ENCODE data around the gene IQSEC3. TPM values are rescaled to one million over a fixed set of nuclear protein-coding genes. Genes with fewer than 3 reads are reported as not detected.
"Not testable (repeated sequence)": the region's sequence is repeated elsewhere in the genome, so short reads cannot be mapped to it uniquely, and the experiment has no call there.

IQSEC3 gene
- total and polyA plus RNA-seq, 5 donors: 1.3 to 3.6 (median 1.5) TPM

- peak in 1 of 3 donors; percentile 25 for DNase-seq
- WGBS: 89% methylated on average over 12 of the region's 12 CpGs
- Histone ChIP-seq H3K27me3 (ENCODE audit: control insufficient read depth, insufficient read depth) (no peaks in the 10 kb centered on the region), H3K9me3 (ENCODE audit: control insufficient read depth, low read length) (no peaks in the 10 kb centered on the region), H3K4me1 (ENCODE audit: control insufficient read depth, insufficient read depth, low read length) (no peaks in the 10 kb centered on the region), H3K27ac (ENCODE audit: low read length) (no peak overlapping the region), H3K4me3 (ENCODE audit: low read length) (no peak overlapping the region)
- no peak for ATAC-seq
- intact Hi-C loops (cut with DNase I): no loop called here
Measured at GRCh38 chr12:131008-131407, 64.4 kb downstream of the IQSEC3 start.

GRCh38 chr12:131732-132495 lies 65.3 kb downstream of the IQSEC3 start:
- no peak for ATAC-seq
- Histone ChIP-seq H3K4me1 (ENCODE audit: control insufficient read depth, insufficient read depth, low read length) (no peaks in the 10 kb centered on the region), H3K27me3 (ENCODE audit: control insufficient read depth, insufficient read depth) (no peaks in the 10 kb centered on the region), H3K4me3 (ENCODE audit: low read length) (no peak overlapping the region), H3K9me3 (ENCODE audit: control insufficient read depth, low read length) (no peaks in the 10 kb centered on the region), H3K27ac (ENCODE audit: low read length) (no peak overlapping the region)
- WGBS: 74% methylated on average over 12 of the region's 12 CpGs
- intact Hi-C loops (cut with DNase I): no loop called here
- DNase-seq: peak in 1 of 3 donors; percentile 19

GRCh38 chr12:133616-134232 lies 67.2 kb downstream of the IQSEC3 start:
- H3K27ac ChIP-seq (ENCODE audit: low read length); H3K9me3 ChIP-seq (ENCODE audit: control insufficient read depth, low read length); DNase-seq; H3K27me3 ChIP-seq (ENCODE audit: control insufficient read depth, insufficient read depth); H3K4me1 ChIP-seq (ENCODE audit: control insufficient read depth, insufficient read depth, low read length); H3K4me3 ChIP-seq (ENCODE audit: low read length); ATAC-seq; intact Hi-C loops (cut with DNase I): not testable (repeated sequence)
- WGBS: 61% methylated on average over 7 of the region's 7 CpGs

DNA sequence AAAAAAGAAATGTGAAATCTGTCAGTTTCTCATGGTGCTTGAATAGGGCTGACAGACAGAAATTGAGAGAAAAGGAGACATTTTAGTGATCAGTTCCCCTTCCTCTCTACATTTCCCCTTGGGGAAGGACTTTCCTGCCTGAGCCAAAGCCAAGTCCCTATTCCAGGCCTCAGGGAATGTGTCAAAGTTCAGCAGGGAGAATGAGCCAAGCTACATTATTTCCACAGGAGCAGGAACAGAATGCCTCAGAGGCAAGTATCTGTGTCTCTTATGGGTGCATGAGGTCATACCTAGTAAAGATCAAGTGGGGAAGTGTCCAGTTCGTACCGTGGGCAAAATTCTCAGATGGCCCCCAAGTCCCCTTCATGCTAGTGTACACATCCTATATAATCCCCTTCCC lies 68.6 kb downstream of the IQSEC3 start:
- H3K27ac ChIP-seq (ENCODE audit: low read length): no peak overlapping the region
- no peak for DNase-seq
- no peaks in the 10 kb centered on the region for H3K27me3 ChIP-seq (ENCODE audit: control insufficient read depth, insufficient read depth)
- intact Hi-C loops (cut with DNase I): no loop called here
- no peaks in the 10 kb centered on the region for H3K9me3 ChIP-seq (ENCODE audit: control insufficient read depth, low read length)
- no peaks in the 10 kb centered on the region for H3K4me1 ChIP-seq (ENCODE audit: control insufficient read depth, insufficient read depth, low read length)
- 55% methylated on average over 2 of the region's 2 CpGs for WGBS
- H3K4me3 ChIP-seq (ENCODE audit: low read length): no peak overlapping the region
- no peak for ATAC-seq

GRCh38 chr12:138171-138897 lies 71.8 kb downstream of the IQSEC3 start:
- Histone ChIP-seq H3K4me3 (ENCODE audit: low read length) (peak overlapping the region; percentile 7), H3K9me3 (ENCODE audit: control insufficient read depth, low read length) (no peaks in the 10 kb centered on the region), H3K27ac (ENCODE audit: low read length) (no peak overlapping the region), H3K4me1 (ENCODE audit: control insufficient read depth, insufficient read depth, low read length) (no peaks in the 10 kb centered on the region), H3K27me3 (ENCODE audit: control insufficient read depth, insufficient read depth) (no peaks in the 10 kb centered on the region)
- intact Hi-C loops (cut with DNase I): no loop called here
- WGBS: 72% methylated on average over 64 of the region's 64 CpGs
- ATAC-seq: no peak
- peak in 1 of 3 donors; percentile 41 for DNase-seq

DNA sequence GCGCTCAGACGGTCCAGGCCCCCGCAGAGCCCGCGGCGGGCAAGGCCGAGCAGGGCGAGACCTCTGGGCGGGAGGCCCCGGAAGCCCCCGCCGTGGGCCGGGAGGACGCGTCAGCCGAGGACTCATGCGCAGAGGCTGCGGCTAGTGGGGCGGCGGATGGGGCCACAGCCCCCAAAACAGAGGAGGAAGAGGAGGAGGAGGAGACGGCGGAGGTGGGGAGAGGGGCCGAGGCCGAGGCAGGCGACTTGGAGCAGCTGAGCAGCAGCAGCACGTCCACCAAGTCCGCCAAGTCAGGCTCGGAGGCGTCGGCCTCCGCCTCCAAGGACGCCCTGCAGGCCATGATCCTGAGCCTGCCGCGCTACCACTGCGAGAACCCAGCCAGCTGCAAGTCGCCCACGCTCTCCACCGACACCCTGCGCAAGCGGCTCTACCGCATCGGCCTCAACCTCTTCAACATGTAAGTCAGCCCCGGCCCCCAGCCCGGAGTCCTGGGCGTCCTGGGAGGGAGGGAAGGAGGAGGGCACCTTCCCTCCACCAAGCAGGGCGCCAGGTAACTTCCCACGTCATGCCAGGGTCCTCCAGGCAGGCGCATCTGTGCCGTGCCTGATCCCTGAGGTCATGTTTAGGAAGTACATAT lies 72.4 kb downstream of the IQSEC3 start:
- no peaks in the 10 kb centered on the region for H3K27me3 ChIP-seq (ENCODE audit: control insufficient read depth, insufficient read depth)
- no peak overlapping the region for H3K27ac ChIP-seq (ENCODE audit: low read length)
- 13% methylated on average over 49 of the region's 49 CpGs for WGBS

GRCh38 chr12:139585-139984 lies 73.0 kb downstream of the IQSEC3 start:
- peak overlapping the region; percentile 7 for H3K4me3 ChIP-seq (ENCODE audit: low read length)
- peak; percentile 27 to 35 for ATAC-seq
- no peaks in the 10 kb centered on the region for H3K27me3 ChIP-seq (ENCODE audit: control insufficient read depth, insufficient read depth)

More for the DNA sequence above, 72.4 kb downstream of the IQSEC3 start:
- DNase-seq: peak; percentile 41 to 79 (median 68)
- ATAC-seq: peak; percentile 53
- Histone ChIP-seq H3K4me1 (ENCODE audit: control insufficient read depth, insufficient read depth, low read length) (no peaks in the 10 kb centered on the region), H3K9me3 (ENCODE audit: control insufficient read depth, low read length) (no peaks in the 10 kb centered on the region), H3K4me3 (ENCODE audit: low read length) (peak overlapping the region; percentile 7)
- intact Hi-C loops (cut with DNase I): no loop called here

DNA sequence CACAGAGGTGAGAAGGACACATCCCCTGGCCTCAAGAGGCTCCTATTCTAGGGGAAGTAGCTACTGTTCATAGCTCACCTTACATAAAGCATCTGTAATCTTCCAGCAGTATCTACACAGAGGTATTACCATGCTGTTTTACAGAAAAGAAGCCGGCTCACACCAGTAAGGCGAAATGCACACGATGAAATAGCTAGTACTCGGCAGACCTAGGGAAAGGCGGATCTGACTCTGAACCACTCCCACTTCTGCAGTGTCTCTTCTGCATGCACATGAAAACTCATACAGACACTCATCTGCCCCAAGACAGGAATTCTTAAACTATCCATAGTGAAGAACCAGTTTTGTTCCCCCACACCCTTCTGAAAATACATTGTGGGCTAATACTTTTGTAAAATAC lies 73.6 kb downstream of the IQSEC3 start:
- no peak for DNase-seq
- no peaks in the 10 kb centered on the region for H3K9me3 ChIP-seq (ENCODE audit: control insufficient read depth, low read length)
- no peak for ATAC-seq
- WGBS: 70% methylated on average over 5 of the region's 5 CpGs
- H3K27ac ChIP-seq (ENCODE audit: low read length): no peak overlapping the region
- intact Hi-C loops (cut with DNase I): no loop called here
- no peaks in the 10 kb centered on the region for H3K27me3 ChIP-seq (ENCODE audit: control insufficient read depth, insufficient read depth)
- no peak overlapping the region for H3K4me3 ChIP-seq (ENCODE audit: low read length)
- no peaks in the 10 kb centered on the region for H3K4me1 ChIP-seq (ENCODE audit: control insufficient read depth, insufficient read depth, low read length)

More at GRCh38 chr12:139585-139984, 73.0 kb downstream of the IQSEC3 start:
- no peaks in the 10 kb centered on the region for H3K4me1 ChIP-seq (ENCODE audit: control insufficient read depth, insufficient read depth, low read length)
- no peaks in the 10 kb centered on the region for H3K9me3 ChIP-seq (ENCODE audit: control insufficient read depth, low read length)
- intact Hi-C loops (cut with DNase I): no loop called here
- DNase-seq: peak in 1 of 3 donors; percentile 45
- no peak overlapping the region for H3K27ac ChIP-seq (ENCODE audit: low read length)
- 11% methylated on average over 14 of the region's 14 CpGs for WGBS

- Histone ChIP-seq H3K4me1 (ENCODE audit: control insufficient read depth, insufficient read depth, low read length) (no peaks in the 10 kb centered on the region), H3K27ac (ENCODE audit: low read length) (no peak overlapping the region), H3K4me3 (ENCODE audit: low read length) (no peak overlapping the region), H3K9me3 (ENCODE audit: control insufficient read depth, low read length) (no peaks in the 10 kb centered on the region), H3K27me3 (ENCODE audit: control insufficient read depth, insufficient read depth) (no peaks in the 10 kb centered on the region)
- WGBS: 79% methylated on average over 19 of the region's 19 CpGs
- intact Hi-C loops (cut with DNase I): no loop called here
- no peak for ATAC-seq
- no peak for DNase-seq
Measured at GRCh38 chr12:143964-144649, 77.5 kb downstream of the IQSEC3 start.

DNA sequence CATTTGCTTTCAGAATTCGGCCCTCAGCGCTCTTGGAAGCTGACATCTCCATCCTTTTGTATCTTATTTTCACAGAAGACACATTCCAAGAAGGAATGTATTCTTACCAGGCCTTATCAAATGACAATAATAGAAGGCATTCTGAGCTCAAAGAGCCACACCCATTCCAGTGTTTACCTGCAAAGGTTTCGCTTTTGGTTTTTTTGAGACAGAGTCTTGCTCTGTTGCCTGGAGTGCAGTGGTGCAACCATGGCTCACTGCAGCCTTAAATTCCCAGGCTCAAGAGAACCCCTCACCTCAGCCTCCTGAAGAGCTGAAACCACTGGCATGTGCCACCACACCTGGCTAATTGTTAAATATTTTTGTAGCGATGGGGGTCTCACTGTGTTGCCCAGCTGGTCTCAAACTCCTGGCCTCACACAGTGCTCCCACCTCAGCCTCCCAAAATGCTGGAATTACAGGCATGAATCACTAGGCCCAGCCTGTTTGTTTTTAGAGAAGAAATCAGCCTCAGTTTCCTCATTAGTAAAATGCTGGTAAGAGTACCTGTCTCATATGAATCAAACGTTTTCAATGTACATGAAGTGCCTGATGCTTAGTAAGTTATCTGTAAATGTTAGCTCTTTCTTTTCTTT lies 78.2 kb downstream of the IQSEC3 start:
- Histone ChIP-seq H3K27me3 (ENCODE audit: control insufficient read depth, insufficient read depth) (no peaks in the 10 kb centered on the region), H3K9me3 (ENCODE audit: control insufficient read depth, low read length) (no peaks in the 10 kb centered on the region), H3K27ac (ENCODE audit: low read length) (no peak overlapping the region), H3K4me3 (ENCODE audit: low read length) (no peak overlapping the region), H3K4me1 (ENCODE audit: control insufficient read depth, insufficient read depth, low read length) (no peaks in the 10 kb centered on the region)
- intact Hi-C loops (cut with DNase I): no loop called here
- 79% methylated on average over 5 of the region's 5 CpGs for WGBS
- no peak for ATAC-seq
- DNase-seq: no peak

Data from right cardiac atrium (tissue), 5 donors.